Fibroblast of the aortic adventitia (primary cell): ENCODE measurements around the gene ANKRD16. TPM values are rescaled to one million over a fixed set of nuclear protein-coding genes. Genes with fewer than 3 reads are reported as not detected.
"Not testable (repeated sequence)": the region's sequence is repeated elsewhere in the genome, so short reads cannot be mapped to it uniquely, and the experiment has no call there.

Experiments
- DNase-seq: peaks from one replicate; pipeline ENCODE4 v3.0.0-alpha.2; 2010; ENCODE audit warnings: low read depth
- H3K4me3 ChIP-seq: 2 replicates; pipeline ENCODE4 v1.5.1; 2011; ENCODE audit warnings: low read depth, mild to moderate bottlenecking, control low read depth, low read length, moderate library complexity
- CTCF ChIP-seq: IDR thresholded peaks from 2 replicates; pipeline ENCODE4 v1.5.1; 2011; ENCODE audit warnings: mild to moderate bottlenecking, low read length, control low read depth, inconsistent platforms; ENCODE audit not compliant: insufficient read depth
- total RNA-seq: library from RNA; depleted of rRNA; stranded (reverse); fragments of >200 nt; gene quantifications from 2 replicates; pipeline ENCODE4 v1.2.3, GENCODE V29; 2012; ENCODE audit warnings: low replicate concordance

Gene ANKRD16
- total RNA-seq, 1 donor = 5.0 TPM

DNA sequence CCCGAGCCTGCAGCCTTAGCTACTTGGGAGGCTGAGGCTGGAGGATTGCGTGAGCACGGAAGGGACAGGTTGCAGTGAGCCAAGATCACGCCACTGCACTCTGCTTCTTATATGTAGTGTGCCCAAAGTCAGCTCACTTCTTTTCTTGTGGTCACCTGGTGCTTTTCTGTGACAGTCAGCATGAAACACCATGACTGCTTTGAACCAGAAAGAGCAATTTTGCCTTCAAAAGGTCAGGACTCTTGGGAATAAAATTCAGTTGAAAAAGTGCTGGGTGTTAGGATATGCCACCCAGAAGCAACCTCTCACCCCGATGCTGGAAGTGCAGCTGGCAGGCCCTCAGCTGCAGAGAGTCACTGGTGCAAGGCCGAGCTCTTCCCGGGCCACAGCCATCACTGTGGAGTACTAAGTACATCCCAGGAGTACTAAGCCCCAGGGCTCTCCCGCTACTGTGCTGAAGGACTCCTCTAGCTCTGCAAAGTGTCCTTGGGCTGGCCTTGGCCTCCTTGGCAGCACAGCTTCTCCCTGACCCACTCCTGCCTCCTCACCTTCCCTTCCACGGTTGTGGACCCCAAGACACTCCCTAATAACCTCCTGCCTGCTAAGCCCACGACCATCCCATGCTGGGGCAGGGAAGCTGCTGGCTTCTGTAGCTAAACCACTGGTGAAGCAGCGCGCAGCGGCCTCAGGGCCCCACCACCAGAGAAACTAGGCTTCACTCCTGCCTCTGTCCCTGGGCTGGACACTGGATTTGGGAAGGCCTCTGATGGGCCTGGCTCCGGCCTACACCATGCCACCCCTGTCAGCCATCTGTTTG, 58.9 kb downstream of the ANKRD16 start:
- TF ChIP-seq CTCF = no peak
- H3K4me3 ChIP-seq = no peak overlapping the region
- no peak for DNase-seq

- no peak for TF ChIP-seq CTCF
- H3K4me3 ChIP-seq = no peak overlapping the region
- DNase-seq = no peak
Measured at GRCh38 chr10:5829267-5829666, 60.4 kb downstream of the ANKRD16 start.

GRCh38 chr10:5828725-5829124, 61.0 kb downstream of the ANKRD16 start:
- TF ChIP-seq CTCF = no peak
- no peak overlapping the region for H3K4me3 ChIP-seq
- DNase-seq = no peak

DNA sequence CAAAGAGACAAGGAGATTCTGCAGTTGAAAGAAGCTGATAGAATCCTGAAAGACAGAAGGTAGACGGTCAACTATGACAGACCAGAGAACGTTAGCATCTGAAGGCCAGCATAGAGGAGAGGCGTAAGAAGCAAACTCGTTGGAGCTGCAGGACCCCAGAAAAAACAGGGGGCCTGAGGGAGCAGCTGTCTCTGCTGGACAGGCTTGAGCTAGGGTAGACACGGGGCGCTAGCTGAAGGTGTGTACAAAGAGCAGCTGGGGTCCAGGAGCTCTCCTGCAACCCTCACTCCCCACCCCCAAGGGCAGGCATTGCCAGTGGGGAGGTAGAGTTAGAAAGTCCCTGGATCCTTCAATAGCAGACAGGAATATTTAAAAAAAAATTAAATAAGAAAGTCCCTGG, 61.9 kb downstream of the ANKRD16 start:
- TF ChIP-seq CTCF = no peak
- DNase-seq = no peak
- H3K4me3 ChIP-seq = no peak overlapping the region

- not testable (repeated sequence) for DNase-seq, H3K4me3 ChIP-seq
Measured at GRCh38 chr10:5826511-5826910, 63.2 kb downstream of the ANKRD16 start.

GRCh38 chr10:5818894-5819293, 70.8 kb downstream of the ANKRD16 start:
- TF ChIP-seq CTCF = no peak
- DNase-seq = no peak
- no peak overlapping the region for H3K4me3 ChIP-seq

DNA sequence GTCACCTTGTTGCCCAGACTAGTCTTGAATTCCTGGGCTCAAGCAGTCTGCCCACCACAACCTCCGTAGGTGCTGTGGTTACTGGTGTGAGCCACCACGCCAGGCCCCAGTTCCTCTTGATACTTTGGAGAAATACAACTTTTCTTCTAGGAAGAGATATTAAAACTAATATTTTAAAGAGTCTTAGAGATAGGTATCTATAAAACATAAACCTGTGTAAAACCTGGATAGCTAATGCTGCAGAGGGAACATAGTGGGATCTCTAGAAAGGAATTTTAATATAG, 71.7 kb downstream of the ANKRD16 start:
- DNase-seq = no peak
- no peak overlapping the region for H3K4me3 ChIP-seq
- no peak for TF ChIP-seq CTCF
